Activated naive CD8-positive, alpha-beta T cell treated with anti-CD3 and anti-CD28 coated beads for 36 hours (primary cell): ENCODE data around the gene DEFB124. TPM values are rescaled to one million over a fixed set of nuclear protein-coding genes. Genes with fewer than 3 reads are reported as not detected.

ENCODE experiments used
- DNase-seq: peaks from one replicate; pipeline ENCODE4 v3.0.0; 2021
- H3K27ac Mint-ChIP-seq: one replicate; pipeline ENCODE4 v1.8.0; 2022; ENCODE audit warnings: mild to moderate bottlenecking, moderate library complexity, mixed read lengths
- H3K27me3 Mint-ChIP-seq: one replicate; pipeline ENCODE4 v1.8.0; 2022; ENCODE audit warnings: mild to moderate bottlenecking, mixed read lengths
- H3K36me3 Mint-ChIP-seq: one replicate; pipeline ENCODE4 v1.8.0; 2021; ENCODE audit warnings: mild to moderate bottlenecking, mixed read lengths
- H3K4me1 Mint-ChIP-seq: one replicate; pipeline ENCODE4 v1.8.0; 2021; ENCODE audit warnings: mixed read lengths
- H3K4me3 Mint-ChIP-seq: one replicate; pipeline ENCODE4 v1.8.0; 2022; ENCODE audit warnings: mild to moderate bottlenecking, moderate library complexity, mixed read lengths
- H3K9me3 Mint-ChIP-seq: one replicate; pipeline ENCODE4 v1.8.0; 2022; ENCODE audit warnings: mixed read lengths
- total RNA-seq, 2 experiments: library from RNA; stranded (reverse); gene quantifications; one replicate each; pipeline ENCODE4 v1.2.3, GENCODE V29; 2021

The DEFB124 gene
- total RNA-seq, 2 experiments from 2014 or later = not detected

DNA sequence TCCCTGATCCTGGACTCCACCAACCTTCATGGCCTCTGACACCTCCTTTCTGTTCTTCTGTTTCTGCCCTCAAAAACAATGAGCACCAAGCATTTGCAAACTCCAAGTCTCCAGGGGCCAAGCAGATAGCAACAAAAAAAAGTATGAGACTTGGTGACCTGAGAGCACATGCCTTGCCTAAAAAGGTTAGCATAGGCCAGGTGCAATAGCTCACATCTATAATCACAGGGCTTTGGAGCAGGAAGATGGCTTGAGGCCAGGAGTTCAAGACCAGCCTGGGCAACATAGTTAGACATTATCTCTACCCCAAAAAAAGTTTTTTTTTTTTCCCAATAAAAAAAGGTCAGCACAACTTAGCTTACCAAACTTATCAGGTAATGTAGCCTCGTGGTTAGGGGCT, 25.6 kb upstream of the DEFB124 start:
- peaks cover 15% of the 10 kb centered on the region for H3K27me3 Mint-ChIP-seq
- H3K36me3 Mint-ChIP-seq = no peaks in the 10 kb centered on the region
- no peaks in the 10 kb centered on the region for H3K4me1 Mint-ChIP-seq
- H3K27ac Mint-ChIP-seq = no peak overlapping the region
- H3K4me3 Mint-ChIP-seq = no peak overlapping the region
- no peak for DNase-seq
- no peaks in the 10 kb centered on the region for H3K9me3 Mint-ChIP-seq

GRCh38 chr20:31497838-31498540, 23.1 kb upstream of the DEFB124 start:
- Mint-ChIP-seq H3K4me3 (no peak overlapping the region), H3K9me3 (no peaks in the 10 kb centered on the region), H3K4me1 (no peaks in the 10 kb centered on the region)

GRCh38 chr20:31496761-31497295, 21.9 kb upstream of the DEFB124 start:
- H3K27ac Mint-ChIP-seq = no peak overlapping the region
- no peak for DNase-seq
- no peaks in the 10 kb centered on the region for H3K9me3 Mint-ChIP-seq
- no peaks in the 10 kb centered on the region for H3K36me3 Mint-ChIP-seq
- H3K27me3 Mint-ChIP-seq = peaks cover 18% of the 10 kb centered on the region
- H3K4me3 Mint-ChIP-seq = no peak overlapping the region
- H3K4me1 Mint-ChIP-seq = no peaks in the 10 kb centered on the region

More at GRCh38 chr20:31497838-31498540, 23.1 kb upstream of the DEFB124 start:
- no peak for DNase-seq
- Mint-ChIP-seq H3K27me3 (peaks cover 18% of the 10 kb centered on the region), H3K27ac (no peak overlapping the region), H3K36me3 (no peaks in the 10 kb centered on the region)

DNA sequence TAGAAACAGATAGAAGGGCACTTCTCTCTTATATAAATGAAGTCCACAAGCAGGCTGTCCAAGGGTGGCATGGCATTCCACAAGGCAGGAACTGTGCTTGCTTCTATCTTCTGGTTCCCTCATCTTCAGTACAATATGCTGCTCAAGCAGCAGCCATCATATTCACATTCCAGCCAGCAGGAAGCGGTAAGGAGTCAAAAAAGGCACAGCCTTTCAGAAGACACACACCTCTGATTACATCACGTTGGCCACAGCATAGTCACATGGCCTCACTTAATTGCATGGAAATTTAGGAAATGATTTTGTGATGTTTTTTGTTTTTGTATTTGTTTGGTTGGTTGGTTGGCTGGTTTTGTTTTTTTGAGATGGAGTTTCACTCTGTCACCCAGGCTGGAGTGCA, 19.2 kb upstream of the DEFB124 start:
- DNase-seq = no peak
- H3K4me1 Mint-ChIP-seq = no peaks in the 10 kb centered on the region
- no peaks in the 10 kb centered on the region for H3K9me3 Mint-ChIP-seq
- no peak overlapping the region for H3K4me3 Mint-ChIP-seq
- no peaks in the 10 kb centered on the region for H3K36me3 Mint-ChIP-seq
- peaks cover 18% of the 10 kb centered on the region for H3K27me3 Mint-ChIP-seq
- H3K27ac Mint-ChIP-seq = no peak overlapping the region

- DNase-seq = no peak
- no peaks in the 10 kb centered on the region for H3K36me3 Mint-ChIP-seq
- no peaks in the 10 kb centered on the region for H3K9me3 Mint-ChIP-seq
- no peak overlapping the region for H3K4me3 Mint-ChIP-seq
- H3K27ac Mint-ChIP-seq = no peak overlapping the region
- H3K4me1 Mint-ChIP-seq = peaks cover 12% of the 10 kb centered on the region
- peaks cover 24% of the 10 kb centered on the region for H3K27me3 Mint-ChIP-seq
Measured at GRCh38 chr20:31490752-31491151, 15.8 kb upstream of the DEFB124 start.

DNA sequence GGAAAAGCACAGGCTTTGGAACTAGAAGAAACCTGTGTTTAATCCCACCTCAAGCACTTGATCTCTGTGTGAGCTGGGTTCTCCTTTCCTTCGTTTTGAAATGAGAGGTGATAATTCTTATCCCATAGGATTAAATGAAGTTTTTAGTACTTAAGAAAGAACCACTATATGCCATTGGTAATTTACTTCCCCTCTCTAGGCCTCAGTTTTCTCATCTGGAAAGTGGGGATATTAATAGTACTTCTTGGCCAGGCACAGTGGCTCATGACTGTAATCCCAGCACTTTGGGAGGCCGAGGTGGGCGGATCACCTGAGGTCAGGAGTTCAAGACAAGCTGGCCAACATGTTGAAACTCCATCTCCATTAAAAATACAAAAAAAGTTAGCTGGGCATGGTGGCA, 14.2 kb upstream of the DEFB124 start:
- Mint-ChIP-seq H3K4me1 (peaks cover 12% of the 10 kb centered on the region), H3K27ac (no peak overlapping the region), H3K4me3 (no peak overlapping the region), H3K36me3 (no peaks in the 10 kb centered on the region), H3K9me3 (no peaks in the 10 kb centered on the region), H3K27me3 (peaks cover 29% of the 10 kb centered on the region)
- DNase-seq = no peak

GRCh38 chr20:31488115-31488514, 13.2 kb upstream of the DEFB124 start:
- H3K4me3 Mint-ChIP-seq = no peak overlapping the region
- H3K9me3 Mint-ChIP-seq = no peaks in the 10 kb centered on the region
- peaks cover 3% of the 10 kb centered on the region for H3K36me3 Mint-ChIP-seq
- DNase-seq = no peak
- H3K27me3 Mint-ChIP-seq = peaks cover 34% of the 10 kb centered on the region
- peaks cover 12% of the 10 kb centered on the region for H3K4me1 Mint-ChIP-seq
- H3K27ac Mint-ChIP-seq = no peak overlapping the region

DNA sequence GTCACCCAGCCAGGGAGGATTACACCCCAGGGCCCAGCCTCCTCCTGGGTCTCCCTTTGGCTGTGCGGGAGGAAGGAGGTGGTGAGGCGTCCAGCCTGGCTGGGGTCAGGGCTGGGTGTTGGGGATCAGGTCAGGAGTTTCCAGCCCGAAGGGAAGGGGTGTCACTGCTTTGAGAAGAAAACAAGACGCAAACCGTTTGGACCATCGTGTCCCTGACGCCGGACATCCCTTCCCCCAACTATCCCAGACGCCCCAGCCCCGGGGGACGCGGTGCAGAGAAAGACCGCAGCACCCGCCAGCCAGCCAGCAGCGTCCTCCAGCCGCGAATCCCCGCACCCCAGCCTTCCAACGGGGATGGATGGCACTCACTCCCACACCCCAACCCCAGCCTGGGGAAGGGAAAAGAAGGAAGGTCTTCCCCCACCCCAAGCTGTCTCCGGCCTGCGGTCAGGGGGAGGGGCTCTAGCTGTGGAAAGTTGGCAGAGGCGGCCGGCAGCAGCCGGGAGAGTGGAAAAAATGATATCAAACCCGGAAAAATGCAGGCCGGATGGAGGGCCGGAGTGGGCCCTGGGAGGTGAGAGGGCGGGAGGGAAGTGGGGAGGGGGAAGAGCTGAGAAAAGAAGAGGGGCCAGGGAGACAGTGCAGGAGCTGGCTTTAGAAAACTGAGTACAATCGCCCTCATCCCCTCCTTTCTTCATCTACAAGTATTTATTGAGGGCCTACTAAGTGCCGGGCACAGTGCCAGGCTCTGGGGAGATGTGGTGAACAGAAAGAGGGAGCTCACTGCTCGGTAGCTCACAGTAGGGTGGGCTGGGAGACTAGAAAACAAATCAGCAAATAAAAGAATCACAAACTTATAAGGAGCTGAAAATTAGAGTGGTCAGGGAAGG, 10.8 kb upstream of the DEFB124 start:
- DNase-seq = peak; percentile 45
- H3K36me3 Mint-ChIP-seq = peaks cover 3% of the 10 kb centered on the region

GRCh38 chr20:31484001-31484400, 9.1 kb upstream of the DEFB124 start:
- no peak overlapping the region for H3K27ac Mint-ChIP-seq
- DNase-seq = peak; percentile 30
- peaks cover 3% of the 10 kb centered on the region for H3K36me3 Mint-ChIP-seq
- H3K9me3 Mint-ChIP-seq = no peaks in the 10 kb centered on the region
- peaks cover 50% of the 10 kb centered on the region for H3K27me3 Mint-ChIP-seq
- peaks cover 12% of the 10 kb centered on the region for H3K4me1 Mint-ChIP-seq
- no peak overlapping the region for H3K4me3 Mint-ChIP-seq

More for the DNA sequence above, 10.8 kb upstream of the DEFB124 start:
- Mint-ChIP-seq H3K27me3 (peaks cover 43% of the 10 kb centered on the region), H3K9me3 (no peaks in the 10 kb centered on the region), H3K4me1 (peaks cover 12% of the 10 kb centered on the region), H3K27ac (no peak overlapping the region), H3K4me3 (peak overlapping the region; percentile 3)

DNA sequence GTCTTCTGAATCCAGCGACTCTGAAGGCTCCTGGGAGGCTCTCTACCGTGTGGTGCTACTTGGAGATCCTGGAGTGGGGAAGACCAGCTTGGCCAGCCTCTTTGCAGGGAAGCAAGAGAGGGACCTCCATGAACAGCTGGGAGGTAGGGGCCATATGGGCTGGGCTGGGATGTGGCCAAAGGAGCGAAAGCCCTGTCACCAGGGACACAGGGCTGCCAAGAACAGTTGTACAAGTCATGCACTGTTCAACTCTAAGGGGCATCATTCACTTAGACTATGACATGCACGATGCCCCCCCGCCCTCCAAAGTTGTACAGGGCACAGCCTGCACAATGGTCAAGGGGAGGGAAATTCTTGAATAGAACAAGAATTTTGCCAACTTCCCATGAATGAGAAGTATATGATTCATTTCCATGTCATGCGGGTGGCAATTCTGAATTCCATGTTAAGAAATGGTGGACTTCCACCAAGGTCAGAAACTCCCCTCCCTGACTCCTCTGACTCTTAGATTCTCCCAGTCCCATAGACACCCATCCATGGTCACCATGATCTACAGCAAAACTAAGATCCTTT, 1.8 kb upstream of the DEFB124 start:
- Mint-ChIP-seq H3K36me3 (peaks cover 1% of the 10 kb centered on the region), H3K4me1 (peaks cover 14% of the 10 kb centered on the region), H3K27ac (no peak overlapping the region), H3K9me3 (peaks cover 2% of the 10 kb centered on the region), H3K4me3 (no peak overlapping the region), H3K27me3 (peaks cover 52% of the 10 kb centered on the region)
- no peak for DNase-seq

DNA sequence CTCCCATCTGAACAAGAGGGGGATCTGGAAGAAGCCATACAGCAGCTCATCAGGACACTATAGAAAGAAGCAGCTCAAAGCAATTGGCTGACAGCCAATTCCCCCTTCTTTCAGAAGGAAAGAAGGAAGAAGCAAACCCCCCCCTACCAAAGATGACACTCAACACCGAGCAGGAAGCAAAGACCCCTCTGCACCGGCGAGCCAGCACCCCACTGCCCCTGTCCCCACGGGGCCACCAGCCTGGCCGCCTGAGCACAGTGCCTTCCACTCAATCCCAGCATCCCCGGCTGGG, 1.3 kb upstream of the DEFB124 start:
- H3K4me3 Mint-ChIP-seq = no peak overlapping the region
- peaks cover 50% of the 10 kb centered on the region for H3K27me3 Mint-ChIP-seq
- no peak for DNase-seq
- peaks cover 2% of the 10 kb centered on the region for H3K9me3 Mint-ChIP-seq
- H3K27ac Mint-ChIP-seq = no peak overlapping the region
- H3K36me3 Mint-ChIP-seq = peaks cover 1% of the 10 kb centered on the region
- peaks cover 14% of the 10 kb centered on the region for H3K4me1 Mint-ChIP-seq

DNA sequence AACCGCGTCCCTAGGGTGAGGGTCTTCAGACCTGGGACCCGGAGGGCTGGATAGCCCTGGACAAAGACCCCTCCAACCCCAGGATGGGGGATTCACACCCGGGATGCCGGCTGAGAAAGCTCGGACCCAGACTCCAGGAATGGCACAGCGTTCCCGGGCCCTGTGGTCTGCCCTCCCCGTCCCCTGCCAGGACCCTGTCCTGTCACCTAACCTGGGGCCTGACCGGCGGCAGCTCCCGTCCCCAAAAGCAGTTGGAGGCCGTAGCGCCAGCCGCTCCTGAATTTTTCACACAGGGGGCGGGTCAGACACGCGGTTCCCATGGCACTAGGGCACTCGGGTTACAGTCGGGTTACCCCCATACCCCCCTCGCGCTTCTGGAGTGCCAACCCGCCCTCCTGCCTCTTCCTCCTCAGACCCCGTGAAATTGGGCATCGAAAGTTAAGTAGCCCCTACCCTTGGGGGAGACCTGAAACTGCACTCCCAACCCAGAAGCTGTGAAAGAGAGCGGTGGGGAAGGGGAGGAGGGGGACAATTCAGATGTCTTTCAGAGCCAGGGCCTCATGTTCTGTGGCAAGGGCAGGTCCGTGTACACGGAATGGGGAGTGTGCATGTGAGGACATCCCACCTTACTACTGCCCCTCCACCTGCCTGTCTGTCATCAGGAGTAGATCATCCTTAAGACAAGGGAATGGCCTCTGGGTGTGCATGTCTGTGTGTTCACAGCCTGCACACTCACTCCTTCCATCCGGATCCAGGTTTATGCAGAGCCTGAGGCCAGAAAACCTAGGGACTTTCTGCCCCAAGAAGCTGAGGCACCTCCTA, 756 bp upstream of the DEFB124 start:
- Mint-ChIP-seq H3K4me1 (peaks cover 14% of the 10 kb centered on the region), H3K27ac (no peak overlapping the region), H3K27me3 (peaks cover 48% of the 10 kb centered on the region), H3K4me3 (no peak overlapping the region), H3K36me3 (peaks cover 1% of the 10 kb centered on the region), H3K9me3 (peaks cover 2% of the 10 kb centered on the region)
- no peak for DNase-seq

- Mint-ChIP-seq H3K4me3 (no peak overlapping the region), H3K27me3 (peaks cover 42% of the 10 kb centered on the region), H3K9me3 (peaks cover 2% of the 10 kb centered on the region), H3K27ac (no peak overlapping the region), H3K4me1 (peaks cover 14% of the 10 kb centered on the region), H3K36me3 (peaks cover 1% of the 10 kb centered on the region)
- DNase-seq = no peak
Measured at GRCh38 chr20:31474097-31474436, 860 bp downstream of the DEFB124 start.

- peaks cover 1% of the 10 kb centered on the region for H3K36me3 Mint-ChIP-seq
- no peak for DNase-seq
- peaks cover 14% of the 10 kb centered on the region for H3K4me1 Mint-ChIP-seq
- H3K4me3 Mint-ChIP-seq = no peak overlapping the region
- no peak overlapping the region for H3K27ac Mint-ChIP-seq
- peaks cover 42% of the 10 kb centered on the region for H3K27me3 Mint-ChIP-seq
- peaks cover 2% of the 10 kb centered on the region for H3K9me3 Mint-ChIP-seq
Measured at GRCh38 chr20:31473331-31474096, 1.4 kb downstream of the DEFB124 start.
